Spleen (tissue), 11 donors: ENCODE results near the gene AKAP13. TPM values are rescaled to one million over a fixed set of nuclear protein-coding genes. Genes with fewer than 3 reads are reported as not detected.

Experiments
- DNase-seq: peaks from one replicate; pipeline ENCODE4 v3.0.0-alpha.2; 2020
- H3K27ac ChIP-seq, 8 donors: fragments of 200-600 bp; sonication (generic) in 7 of 8; 1 replicate in 4 of 8; 2 replicates in 4 of 8; pipeline versions ENCODE4 v1.5.0 to v1.8.0; 2016 to 2021; ENCODE audit warnings: inconsistent platforms in 4 of 8, mild to moderate bottlenecking in 4 of 8, moderate library complexity in 1 of 8
- H3K27me3 ChIP-seq, 7 donors: fragments of 200-600 bp; sonication (generic) in 6 of 7; replicated peaks in 1 of 7; 1 replicate in 4 of 7; 2 replicates in 3 of 7; pipeline versions ENCODE4 v1.5.0 to v1.8.0; 2016 to 2021; ENCODE audit warnings: inconsistent platforms in 3 of 7, mild to moderate bottlenecking in 1 of 7
- H3K36me3 ChIP-seq, 6 donors: fragments of 200-600 bp; sonication (generic) in 5 of 6; 1 replicate in 4 of 6; 2 replicates in 2 of 6; pipeline versions ENCODE4 v1.5.0 to v1.8.0; 2016 to 2021; ENCODE audit warnings: inconsistent platforms in 2 of 6
- H3K4me1 ChIP-seq, 6 donors: fragments of 200-600 bp; sonication (generic) in 5 of 6; 1 replicate in 3 of 6; 2 replicates in 3 of 6; pipeline versions ENCODE4 v1.5.0 to v1.8.0; 2016 to 2021; ENCODE audit warnings: inconsistent platforms in 3 of 6
- H3K4me3 ChIP-seq, 8 donors: fragments of 200-600 bp; sonication (generic) in 7 of 8; 1 replicate in 4 of 8; 2 replicates in 4 of 8; pipeline versions ENCODE4 v1.5.0 to v1.8.0; 2016 to 2021; ENCODE audit warnings: inconsistent platforms in 4 of 8, mild to moderate bottlenecking in 4 of 8, moderate library complexity in 2 of 8
- H3K9me3 ChIP-seq, 8 donors: fragments of 200-600 bp; sonication (generic) in 7 of 8; 1 replicate in 4 of 8; 2 replicates in 4 of 8; pipeline versions ENCODE4 v1.5.0 to v1.8.0; 2016 to 2021; ENCODE audit warnings: inconsistent platforms in 4 of 8
- POLR2A ChIP-seq, 3 donors: fragments of 450-650 bp; IDR thresholded peaks; one replicate each; pipeline ENCODE4 v1.5.1; 2017; ENCODE audit warnings: antibody characterized with exemption in 3 of 3, mild to moderate bottlenecking in 1 of 3
- POLR2AphosphoS5 ChIP-seq, 3 donors: sonication (generic); formaldehyde crosslinking; IDR thresholded peaks; one replicate each; pipeline ENCODE4 v1.5.1; 2017; ENCODE audit warnings: antibody characterized with exemption in 3 of 3
- WGBS, 5 donors: extraction: QIAGEN DNeasy Blood & Tissue Kit in 3 of 5; methylation state at CpG; one replicate each; pipeline versions ENCODE4 v1.1.5 to v1.1.7; 2013 to 2018; 5-methylcytosine and 5-hydroxymethylcytosine counted together
- intact Hi-C: fragments of 100-400 bp; cut with DNase I; formaldehyde crosslinking; loops from one replicate; pipeline ENCODE4 v1.15.0; 2023; ENCODE audit warnings: low total_unique reads
- polyA plus RNA-seq, 3 donors: library from polyadenylated mRNA; stranded (reverse); fragments of 200-250 nt; gene quantifications; one replicate each; pipeline ENCODE4 v1.2.1, GENCODE V29; 2013
- total RNA-seq, 7 donors: library from RNA; depleted of rRNA in 3 of 7; stranded (reverse); fragments of >200 nt in 3 of 7; fragmentation: NEBNext Ultra II Directional in 4 of 7; extraction: Animal tissue kit (Norgen Biotek cat#: 25700) in 4 of 7; gene quantifications; one replicate each; pipeline versions ENCODE4 v1.1.0 to v1.2.1, GENCODE V29; 2016 to 2021
- TF ChIP-seq, protein P1 (sequence below), 11 experiments: fragments of 200-600 bp in 7 of 11; fragments of 450-650 bp in 4 of 11; sonication (generic) in 4 of 11; IDR thresholded peaks in 8 of 11; conservative IDR thresholded peaks in 3 of 11; 1 replicate in 7 of 11; 2 replicates in 4 of 11; pipeline versions ENCODE4 v1.4.0 to v1.8.0; 2016 to 2021; ENCODE audit warnings: antibody characterized with exemption in 11 of 11, inconsistent platforms in 4 of 11, mild to moderate bottlenecking in 1 of 11
- donor health status: healthy with polysubstance abuse.
- donor health status: DM: no; HTN: no; CAD: no; lungs with moderate emphysema.
- donor health status: DM: no; HTN: no; CAD: no.
- donor health status: Bipolar disorder and iron deficiency.
- donor health status: healthy.
- donor health status: DM: no; HTN: no; CAD: no.
- donor health status: DM: yes; HTN: yes; CAD: no.

The AKAP13 gene
- total and polyA plus RNA-seq, 10 donors, result 35.4 to 413 (median 260) TPM

DNA sequence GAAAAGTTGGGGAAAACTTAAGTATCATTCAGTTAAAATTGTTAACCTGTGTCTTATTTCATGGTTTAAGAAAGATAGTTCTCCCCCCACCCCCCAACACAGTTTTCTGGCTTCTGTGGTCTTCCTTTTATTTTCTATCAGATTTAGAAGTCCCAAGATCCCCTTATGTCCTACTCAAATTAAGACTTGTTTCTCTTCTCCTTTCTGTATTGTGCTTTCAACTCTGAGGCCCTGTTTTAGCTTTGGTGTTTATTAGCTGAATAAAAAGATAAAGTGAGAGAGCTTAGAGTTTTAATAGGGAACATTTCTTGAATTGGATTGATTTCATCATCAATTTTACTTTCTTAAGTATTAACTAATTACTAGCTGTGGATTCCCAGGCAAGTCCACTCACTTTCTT, 62.6 kb downstream of the AKAP13 start:
- Histone ChIP-seq H3K4me1 (peaks cover 13 to 61% (median 46%) of the 10 kb centered on the region in 6 donors), H3K36me3 (no peaks in the 10 kb centered on the region), H3K9me3 (peaks cover 0 to 5% (median 0%) of the 10 kb centered on the region in 8 donors), H3K4me3 (no peak overlapping the region), H3K27me3 (no peaks in the 10 kb centered on the region), H3K27ac (peak overlapping the region in 4 of 8 donors; percentile 1 to 53 (median 16))
- DNase-seq, result no peak
- intact Hi-C loops, result no loop called here
- no peak for TF ChIP-seq POLR2AphosphoS5 (IDR thresholded peaks at IDR 0.05)
- TF ChIP-seq POLR2A (IDR thresholded peaks at IDR 0.05), result no peak
- TF ChIP-seq, protein P1, sequence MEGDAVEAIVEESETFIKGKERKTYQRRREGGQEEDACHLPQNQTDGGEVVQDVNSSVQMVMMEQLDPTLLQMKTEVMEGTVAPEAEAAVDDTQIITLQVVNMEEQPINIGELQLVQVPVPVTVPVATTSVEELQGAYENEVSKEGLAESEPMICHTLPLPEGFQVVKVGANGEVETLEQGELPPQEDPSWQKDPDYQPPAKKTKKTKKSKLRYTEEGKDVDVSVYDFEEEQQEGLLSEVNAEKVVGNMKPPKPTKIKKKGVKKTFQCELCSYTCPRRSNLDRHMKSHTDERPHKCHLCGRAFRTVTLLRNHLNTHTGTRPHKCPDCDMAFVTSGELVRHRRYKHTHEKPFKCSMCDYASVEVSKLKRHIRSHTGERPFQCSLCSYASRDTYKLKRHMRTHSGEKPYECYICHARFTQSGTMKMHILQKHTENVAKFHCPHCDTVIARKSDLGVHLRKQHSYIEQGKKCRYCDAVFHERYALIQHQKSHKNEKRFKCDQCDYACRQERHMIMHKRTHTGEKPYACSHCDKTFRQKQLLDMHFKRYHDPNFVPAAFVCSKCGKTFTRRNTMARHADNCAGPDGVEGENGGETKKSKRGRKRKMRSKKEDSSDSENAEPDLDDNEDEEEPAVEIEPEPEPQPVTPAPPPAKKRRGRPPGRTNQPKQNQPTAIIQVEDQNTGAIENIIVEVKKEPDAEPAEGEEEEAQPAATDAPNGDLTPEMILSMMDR (IDR thresholded peaks at IDR 0.05 in 8 of 11, conservative IDR thresholded peaks at IDR 0.05 in 3 of 11), result no peak

GRCh38 chr15:85443593-85444087, 63.2 kb downstream of the AKAP13 start:
- Histone ChIP-seq H3K4me3 (no peak overlapping the region), H3K4me1 (peaks cover 13 to 61% (median 46%) of the 10 kb centered on the region in 6 donors), H3K36me3 (no peaks in the 10 kb centered on the region), H3K27me3 (no peaks in the 10 kb centered on the region), H3K27ac (peak overlapping the region in 2 of 8 donors; percentile 14 to 53), H3K9me3 (peaks cover 0 to 5% (median 0%) of the 10 kb centered on the region in 8 donors)
- intact Hi-C loops, result no loop called here
- TF ChIP-seq, protein P1 (IDR thresholded peaks at IDR 0.05 in 8 of 11, conservative IDR thresholded peaks at IDR 0.05 in 3 of 11), result no peak
- TF ChIP-seq POLR2A (IDR thresholded peaks at IDR 0.05), result no peak
- TF ChIP-seq POLR2AphosphoS5 (IDR thresholded peaks at IDR 0.05), result no peak
- no peak for DNase-seq
- 54 to 77% (median 60%) methylated on average over 4 of the region's 4 CpGs for WGBS, 5 donors

- Histone ChIP-seq H3K27me3 (no peaks in the 10 kb centered on the region), H3K4me1 (peaks cover 13 to 61% (median 46%) of the 10 kb centered on the region in 6 donors), H3K27ac (peak overlapping the region in 1 of 8 donors; percentile 15), H3K4me3 (no peak overlapping the region), H3K36me3 (no peaks in the 10 kb centered on the region), H3K9me3 (peaks cover 0 to 6% (median 3%) of the 10 kb centered on the region in 8 donors)
- intact Hi-C loops, result no loop called here
- 74 to 85% (median 78%) methylated on average over 3 of the region's 3 CpGs for WGBS, 5 donors
- TF ChIP-seq POLR2AphosphoS5 (IDR thresholded peaks at IDR 0.05) (no peak), POLR2A (IDR thresholded peaks at IDR 0.05) (no peak)
- TF ChIP-seq, protein P1 (IDR thresholded peaks at IDR 0.05 in 8 of 11, conservative IDR thresholded peaks at IDR 0.05 in 3 of 11), result no peak
- no peak for DNase-seq
These were observed 63.8 kb downstream of the AKAP13 start for GRCh38 chr15:85444122-85444745.

DNA sequence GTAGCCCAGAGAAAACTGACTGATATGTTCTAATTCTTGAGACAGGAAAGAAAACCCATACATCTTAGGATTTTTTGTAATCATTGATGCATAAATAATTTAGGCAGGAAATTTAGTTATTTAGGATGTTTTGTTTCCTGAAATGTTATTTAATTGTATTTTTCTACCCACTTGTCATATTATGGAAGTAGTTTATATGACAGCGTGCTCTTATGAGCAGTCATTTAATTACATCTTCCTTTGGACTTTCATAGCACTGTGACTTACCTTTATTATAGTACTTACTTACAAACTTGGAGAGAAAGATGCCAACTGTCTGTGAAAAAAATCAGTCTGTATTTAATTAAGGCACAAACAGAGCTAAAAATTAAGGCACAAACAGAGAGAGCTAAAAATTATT, 65.0 kb downstream of the AKAP13 start:
- Histone ChIP-seq H3K27ac (no peak overlapping the region), H3K36me3 (no peaks in the 10 kb centered on the region), H3K4me3 (no peak overlapping the region), H3K27me3 (no peaks in the 10 kb centered on the region), H3K9me3 (peaks cover 0 to 17% (median 14%) of the 10 kb centered on the region in 8 donors), H3K4me1 (peaks cover 13 to 53% (median 42%) of the 10 kb centered on the region in 6 donors)
- no peak for TF ChIP-seq POLR2A (IDR thresholded peaks at IDR 0.05)
- TF ChIP-seq POLR2AphosphoS5 (IDR thresholded peaks at IDR 0.05), result no peak
- TF ChIP-seq, protein P1 (IDR thresholded peaks at IDR 0.05 in 8 of 11, conservative IDR thresholded peaks at IDR 0.05 in 3 of 11), result no peak
- 89 to 94% (median 93%) methylated on average over 1 of the region's 1 CpG for WGBS, 5 donors
- intact Hi-C loops, result no loop called here
- DNase-seq, result no peak
